Esophagus muscularis mucosa (tissue), 4 donors: Measurements from ENCODE around the gene CLIP4. TPM values are rescaled to one million over a fixed set of nuclear protein-coding genes. Genes with fewer than 3 reads are reported as not detected.

Source experiments
- DNase-seq: peaks from one replicate; pipeline ENCODE4 v3.0.0-alpha.2; 2017; ENCODE audit errors: extremely low spot score
- H3K27ac ChIP-seq, 4 donors: fragments of 200-600 bp; sonication (generic); replicated peaks in 1 of 4; 1 replicate in 3 of 4; 2 replicates in 1 of 4; pipeline ENCODE4 v1.5.1; 2016 to 2019; ENCODE audit warnings: mild to moderate bottlenecking in 1 of 4
- H3K27me3 ChIP-seq, 4 donors: fragments of 200-600 bp; sonication (generic); one replicate each; pipeline versions ENCODE4 v1.5.1 to v1.6.0; 2016 to 2019
- H3K36me3 ChIP-seq, 4 donors: fragments of 200-600 bp; sonication (generic); one replicate each; pipeline ENCODE4 v1.5.1; 2016 to 2019
- H3K4me1 ChIP-seq, 4 donors: fragments of 200-600 bp; sonication (generic); one replicate each; pipeline ENCODE4 v1.5.1; 2016 to 2019
- H3K4me3 ChIP-seq, 4 donors: fragments of 200-600 bp; sonication (generic); 1 replicate in 2 of 4; 2 replicates in 2 of 4; pipeline ENCODE4 v1.5.1; 2016 to 2019; ENCODE audit warnings: mild to moderate bottlenecking in 4 of 4, moderate library complexity in 1 of 4
- H3K9me3 ChIP-seq, 4 donors: fragments of 200-600 bp; sonication (generic); 1 replicate in 3 of 4; 2 replicates in 1 of 4; pipeline ENCODE4 v1.5.1; 2016 to 2019
- EP300 ChIP-seq: sonication (generic); formaldehyde crosslinking; IDR thresholded peaks from one replicate; pipeline ENCODE4 v1.6.1; 2017; ENCODE audit warnings: antibody characterized with exemption
- POLR2A ChIP-seq: fragments of 450-650 bp; IDR thresholded peaks from one replicate; pipeline ENCODE4 v1.6.1; 2017; ENCODE audit warnings: antibody characterized with exemption, moderate library complexity, mild to moderate bottlenecking, low read depth
- POLR2AphosphoS5 ChIP-seq, 2 donors: sonication (generic); formaldehyde crosslinking; IDR thresholded peaks; one replicate each; pipeline ENCODE4 v1.6.1; 2017; ENCODE audit warnings: antibody characterized with exemption in 2 of 2
- WGBS: methylation state at CpG from one replicate; pipeline ENCODE4 v1.1.5; 2018; 5-methylcytosine and 5-hydroxymethylcytosine counted together
- intact Hi-C: fragments of 100-400 bp; cut with DNase I; formaldehyde crosslinking; loops from one replicate; pipeline ENCODE4 v1.15.1; 2023
- total RNA-seq, 4 donors: library from RNA; depleted of rRNA; stranded (reverse); fragments of >200 nt; gene quantifications; one replicate each; pipeline versions ENCODE4 v1.1.0 to v1.2.1, GENCODE V29; 2016
- TF ChIP-seq, protein P1 (sequence below), 3 experiments: fragments of 200-600 bp in 2 of 3; fragments of 450-650 bp in 1 of 3; sonication (generic) in 2 of 3; IDR thresholded peaks; one replicate each; pipeline ENCODE4 v1.5.1; 2017 to 2019; ENCODE audit warnings: antibody characterized with exemption in 3 of 3, mild to moderate bottlenecking in 2 of 3, moderate library complexity in 1 of 3

Gene CLIP4
- total RNA-seq, 4 donors from 2014 or later: 58.5 to 83.1 (median 66.8) TPM

DNA sequence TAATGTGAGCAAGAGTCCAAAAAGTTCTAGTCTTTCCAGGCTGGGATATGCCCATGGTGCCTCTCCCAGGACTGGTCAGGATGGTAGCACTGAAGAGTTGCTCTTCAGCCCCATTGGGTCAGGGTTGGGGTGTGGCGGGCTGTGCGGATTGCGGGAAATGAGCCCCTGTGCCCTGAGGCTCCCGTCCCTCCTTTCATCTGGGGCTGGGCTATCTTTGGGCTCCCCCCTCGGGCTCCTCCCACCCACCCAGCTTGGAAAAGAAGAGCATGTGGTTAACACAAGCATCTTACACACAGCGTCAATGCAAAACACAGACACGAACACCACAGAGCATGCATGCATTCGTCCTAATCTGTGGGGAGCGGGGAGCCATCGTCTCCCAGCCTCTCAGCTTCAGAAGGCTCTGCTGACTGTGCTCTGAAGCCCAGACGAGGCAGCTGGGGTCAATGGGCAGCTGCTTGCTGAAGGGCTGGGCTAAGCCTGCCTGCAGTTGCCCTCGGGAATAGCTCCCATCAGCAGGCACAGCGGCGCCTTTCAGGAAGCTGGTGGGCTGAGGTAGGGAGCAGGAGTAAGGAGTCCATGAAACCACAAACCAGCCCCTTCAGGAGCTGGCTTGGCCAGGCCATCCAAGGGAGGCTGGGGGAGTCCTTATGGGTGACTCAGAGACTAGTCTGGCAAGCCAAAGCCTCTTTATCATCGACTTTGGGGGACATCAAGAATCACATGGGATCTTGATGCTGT lies 112.9 kb downstream of the CLIP4 start:
- no peak overlapping the region for H3K4me3 ChIP-seq
- intact Hi-C loops: no loop called here
- peaks cover 0 to 10% (median 0%) of the 10 kb centered on the region in 4 donors for H3K4me1 ChIP-seq
- H3K36me3 ChIP-seq: no peaks in the 10 kb centered on the region
- no peak overlapping the region for H3K27ac ChIP-seq
- H3K27me3 ChIP-seq: peaks cover 0 to 54% (median 0%) of the 10 kb centered on the region in 4 donors
- no peaks in the 10 kb centered on the region for H3K9me3 ChIP-seq
- TF ChIP-seq EP300: no peak
- TF ChIP-seq, protein P1, sequence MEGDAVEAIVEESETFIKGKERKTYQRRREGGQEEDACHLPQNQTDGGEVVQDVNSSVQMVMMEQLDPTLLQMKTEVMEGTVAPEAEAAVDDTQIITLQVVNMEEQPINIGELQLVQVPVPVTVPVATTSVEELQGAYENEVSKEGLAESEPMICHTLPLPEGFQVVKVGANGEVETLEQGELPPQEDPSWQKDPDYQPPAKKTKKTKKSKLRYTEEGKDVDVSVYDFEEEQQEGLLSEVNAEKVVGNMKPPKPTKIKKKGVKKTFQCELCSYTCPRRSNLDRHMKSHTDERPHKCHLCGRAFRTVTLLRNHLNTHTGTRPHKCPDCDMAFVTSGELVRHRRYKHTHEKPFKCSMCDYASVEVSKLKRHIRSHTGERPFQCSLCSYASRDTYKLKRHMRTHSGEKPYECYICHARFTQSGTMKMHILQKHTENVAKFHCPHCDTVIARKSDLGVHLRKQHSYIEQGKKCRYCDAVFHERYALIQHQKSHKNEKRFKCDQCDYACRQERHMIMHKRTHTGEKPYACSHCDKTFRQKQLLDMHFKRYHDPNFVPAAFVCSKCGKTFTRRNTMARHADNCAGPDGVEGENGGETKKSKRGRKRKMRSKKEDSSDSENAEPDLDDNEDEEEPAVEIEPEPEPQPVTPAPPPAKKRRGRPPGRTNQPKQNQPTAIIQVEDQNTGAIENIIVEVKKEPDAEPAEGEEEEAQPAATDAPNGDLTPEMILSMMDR (IDR thresholded peaks at IDR 0.05): no peak
- TF ChIP-seq POLR2AphosphoS5 (IDR thresholded peaks at IDR 0.05): no peak
- no peak for TF ChIP-seq POLR2A
- 73% methylated on average over 8 of the region's 15 CpGs for WGBS
- no peak for DNase-seq

DNA sequence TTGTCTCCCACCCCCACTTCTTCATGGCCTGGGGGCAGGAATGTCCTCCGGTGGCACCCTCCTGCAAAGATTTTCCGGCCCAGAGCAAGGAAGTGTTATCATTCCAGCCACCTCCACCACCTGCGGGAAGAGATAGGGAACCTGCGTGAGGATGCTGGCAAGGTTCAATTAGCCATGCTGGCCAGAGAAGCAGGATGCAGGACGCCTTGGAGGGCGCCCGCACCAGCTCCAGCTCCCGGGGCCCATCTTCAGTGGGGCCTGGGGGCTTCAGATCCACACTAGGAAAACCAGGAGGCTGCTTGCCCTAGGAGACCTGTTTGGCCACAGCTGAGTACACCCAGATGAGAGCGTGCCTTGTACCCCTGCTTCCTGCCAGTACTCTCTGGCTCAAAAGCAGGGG lies 113.7 kb downstream of the CLIP4 start:
- H3K36me3 ChIP-seq: no peaks in the 10 kb centered on the region
- DNase-seq: no peak
- H3K4me1 ChIP-seq: peaks cover 0 to 9% (median 0%) of the 10 kb centered on the region in 4 donors
- peaks cover 0 to 54% (median 0%) of the 10 kb centered on the region in 4 donors for H3K27me3 ChIP-seq
- TF ChIP-seq, protein P1 (IDR thresholded peaks at IDR 0.05): no peak
- no peak for TF ChIP-seq EP300
- TF ChIP-seq POLR2A: no peak
- TF ChIP-seq POLR2AphosphoS5 (IDR thresholded peaks at IDR 0.05): no peak
- no peaks in the 10 kb centered on the region for H3K9me3 ChIP-seq
- H3K4me3 ChIP-seq: no peak overlapping the region
- intact Hi-C loops: no loop called here
- WGBS: 73% methylated on average over 5 of the region's 9 CpGs
- H3K27ac ChIP-seq: no peak overlapping the region

DNA sequence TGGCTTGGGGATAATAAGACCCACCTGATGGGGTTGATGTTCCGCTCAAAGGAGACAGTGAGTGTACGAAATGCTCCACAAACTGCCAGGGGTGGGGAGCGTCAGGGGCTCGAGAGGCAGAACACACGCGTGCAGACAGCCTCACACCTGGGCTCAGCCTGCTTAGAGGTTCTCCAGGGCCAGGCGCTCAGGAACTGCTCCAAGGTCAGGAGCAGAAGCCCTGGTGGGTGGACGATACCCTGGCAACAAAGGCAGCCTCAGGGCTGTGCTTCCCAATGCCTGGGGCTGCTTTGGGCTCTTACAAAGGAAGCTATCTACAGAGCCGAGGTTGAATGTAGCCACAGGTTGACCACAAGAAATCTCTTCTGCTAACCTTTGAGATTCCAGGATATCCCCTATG lies 114.4 kb downstream of the CLIP4 start:
- Histone ChIP-seq H3K4me3 (no peak overlapping the region), H3K4me1 (peaks cover 0 to 2% (median 0%) of the 10 kb centered on the region in 4 donors), H3K36me3 (no peaks in the 10 kb centered on the region), H3K27me3 (peaks cover 0 to 54% (median 0%) of the 10 kb centered on the region in 4 donors), H3K9me3 (no peaks in the 10 kb centered on the region), H3K27ac (no peak overlapping the region)
- intact Hi-C loops: no loop called here
- 84% methylated on average over 9 of the region's 9 CpGs for WGBS
- TF ChIP-seq POLR2AphosphoS5 (IDR thresholded peaks at IDR 0.05) (no peak), POLR2A (no peak)
- no peak for DNase-seq

DNA sequence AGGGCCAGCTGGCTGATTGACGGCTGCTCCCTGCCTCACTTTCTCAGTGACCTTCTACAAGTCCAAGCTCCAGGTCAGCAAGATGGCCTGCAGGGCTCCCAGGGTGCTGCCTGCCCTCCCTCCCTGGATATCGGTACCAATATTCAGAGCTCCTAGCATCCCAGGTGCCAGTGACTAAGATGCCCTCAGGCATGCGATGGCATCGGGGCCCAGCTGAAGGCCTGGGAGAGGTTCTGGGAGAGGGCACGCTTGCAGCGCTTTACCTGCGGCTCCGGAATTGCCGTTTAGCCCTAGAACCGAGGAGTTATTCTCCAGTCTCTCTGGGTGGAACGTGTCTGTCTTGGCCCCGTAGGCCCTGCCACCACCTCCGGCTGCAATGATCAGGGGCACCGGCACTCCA lies 116.8 kb downstream of the CLIP4 start:
- Histone ChIP-seq H3K27ac (no peak overlapping the region), H3K4me3 (no peak overlapping the region), H3K27me3 (peaks cover 0 to 38% (median 0%) of the 10 kb centered on the region in 4 donors), H3K9me3 (no peaks in the 10 kb centered on the region), H3K4me1 (no peaks in the 10 kb centered on the region), H3K36me3 (no peaks in the 10 kb centered on the region)
- no peak for DNase-seq
- 97% methylated on average over 5 of the region's 14 CpGs for WGBS
- TF ChIP-seq EP300 (no peak), POLR2AphosphoS5 (IDR thresholded peaks at IDR 0.05) (no peak), POLR2A (no peak)
- TF ChIP-seq, protein P1 (IDR thresholded peaks at IDR 0.05): no peak
- intact Hi-C loops: no loop called here

DNA sequence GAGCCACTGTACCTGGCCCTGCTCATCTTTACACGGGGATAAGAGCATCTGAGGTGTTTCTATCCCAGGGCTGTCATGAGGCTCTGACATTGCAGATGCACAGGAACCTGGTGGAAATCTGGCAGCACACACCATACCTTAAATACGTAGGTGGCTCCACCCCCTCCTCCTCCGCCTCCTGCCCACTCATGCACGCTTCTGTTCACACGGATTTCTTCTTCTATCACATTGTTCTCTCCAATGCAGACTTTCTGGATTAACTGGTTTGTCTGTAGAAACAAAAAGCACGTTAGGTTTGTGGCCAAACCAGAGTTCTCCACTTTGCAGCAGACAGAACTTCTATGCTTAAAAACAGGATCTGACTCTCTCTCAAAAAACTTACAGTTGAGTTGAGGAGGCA lies 118.2 kb downstream of the CLIP4 start:
- 66% methylated on average over 6 of the region's 6 CpGs for whole genome bisulfite sequencing
- DNase-seq: no peak
- intact Hi-C loops: no loop called here

More for the DNA sequence above, 118.2 kb downstream of the CLIP4 start:
- TF ChIP-seq POLR2A: no peak
- TF ChIP-seq POLR2AphosphoS5 (IDR thresholded peaks at IDR 0.05): no peak
- no peak for TF ChIP-seq EP300
- TF ChIP-seq, protein P1 (IDR thresholded peaks at IDR 0.05): no peak
- Histone ChIP-seq H3K4me1 (no peaks in the 10 kb centered on the region), H3K27me3 (peaks cover 0 to 36% (median 0%) of the 10 kb centered on the region in 4 donors), H3K36me3 (no peaks in the 10 kb centered on the region), H3K9me3 (no peaks in the 10 kb centered on the region), H3K27ac (no peak overlapping the region), H3K4me3 (no peak overlapping the region)
